Mesodermal cell (in vitro differentiated cells): Measurements from ENCODE around the gene OR51D1.

Source experiments
- H3K27ac ChIP-seq: 2 replicates; pipeline ENCODE4 v1.7.0; 2013; ENCODE audit warnings: mild to moderate bottlenecking, low read depth, low read length, moderate library complexity; ENCODE audit not compliant: severe bottlenecking
- H3K36me3 ChIP-seq: 2 replicates; pipeline ENCODE4 v1.7.1; 2013; ENCODE audit warnings: mild to moderate bottlenecking, low read length, moderate library complexity; ENCODE audit not compliant: control insufficient read depth, insufficient read depth
- H3K4me1 ChIP-seq: one replicate; pipeline ENCODE4 v1.7.1; 2013; ENCODE audit warnings: mild to moderate bottlenecking, low read length; ENCODE audit not compliant: insufficient read depth, control insufficient read depth, poor library complexity, severe bottlenecking
- H3K4me3 ChIP-seq: 2 replicates; pipeline ENCODE4 v1.7.0; 2013; ENCODE audit warnings: low read length, control low read depth, mild to moderate bottlenecking; ENCODE audit not compliant: insufficient read depth, poor library complexity, severe bottlenecking; ENCODE audit errors: extremely low read depth
- H3K9me3 ChIP-seq: 2 replicates; pipeline ENCODE4 v1.7.1; 2013; ENCODE audit warnings: mild to moderate bottlenecking, low read length, moderate library complexity; ENCODE audit not compliant: control insufficient read depth
- WGBS, 2 experiments: methylation state at CpG; one replicate each; pipeline ENCODE4 v1.1.5; 2013; ENCODE audit warnings: missing lambda C conversion rate in 2 of 2; ENCODE audit not compliant: insufficient coverage in 2 of 2; 5-methylcytosine and 5-hydroxymethylcytosine counted together

The OR51D1 gene

DNA sequence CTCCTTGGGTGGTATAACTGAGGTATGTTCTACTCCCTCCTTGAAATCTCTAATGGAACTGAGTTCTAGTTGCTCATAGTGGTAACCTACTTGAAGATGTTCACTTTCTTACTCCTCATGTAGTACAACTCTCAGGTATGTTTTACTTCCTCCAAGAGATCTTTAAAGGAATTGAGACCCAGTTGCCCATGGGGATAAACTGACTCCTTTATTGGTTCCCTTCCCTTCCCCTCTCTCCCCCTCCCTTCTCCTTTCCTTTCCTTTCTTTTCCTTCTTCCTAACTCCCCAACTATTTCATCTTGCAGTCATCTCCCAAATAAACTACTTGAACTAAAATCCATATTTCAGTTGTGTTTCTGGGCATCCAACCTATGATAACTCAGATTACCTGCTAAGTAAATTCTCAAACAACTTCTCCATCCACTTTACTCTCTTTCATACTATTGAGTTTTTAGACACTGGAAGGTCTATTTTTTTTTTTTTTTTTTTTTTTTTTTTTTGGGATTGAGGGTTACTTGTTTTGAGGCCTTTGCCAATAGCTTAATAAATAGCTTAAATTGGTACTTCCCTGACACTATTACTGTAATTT lies 21.3 kb upstream of the OR51D1 start:
- H3K4me1 ChIP-seq, result no peaks in the 10 kb centered on the region
- no peaks in the 10 kb centered on the region for H3K36me3 ChIP-seq
- no peaks in the 10 kb centered on the region for H3K9me3 ChIP-seq
- H3K27ac ChIP-seq, result no peak overlapping the region
- no peak overlapping the region for H3K4me3 ChIP-seq

DNA sequence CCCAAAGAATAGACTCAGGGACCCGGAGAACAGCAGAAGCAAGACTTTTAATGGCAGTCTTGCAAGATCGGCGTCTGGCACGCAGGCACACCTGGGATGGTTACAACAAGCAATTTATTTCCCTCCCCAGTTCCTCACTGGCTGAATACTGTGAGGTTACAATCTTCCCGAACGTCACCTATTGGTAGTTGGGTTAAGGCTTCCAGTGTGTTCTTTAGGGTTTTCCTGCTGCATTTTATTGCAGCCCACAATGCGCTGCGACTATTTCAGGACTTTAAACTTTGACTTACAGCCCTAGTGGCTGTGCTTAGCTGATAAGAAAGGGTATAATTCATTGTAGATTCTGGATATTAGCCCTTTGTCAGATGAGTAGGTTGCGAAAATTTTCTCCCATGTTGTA lies 17.8 kb upstream of the OR51D1 start:
- Histone ChIP-seq H3K4me1 (no peaks in the 10 kb centered on the region), H3K36me3 (no peaks in the 10 kb centered on the region), H3K4me3 (no peak overlapping the region), H3K9me3 (no peaks in the 10 kb centered on the region), H3K27ac (no peak overlapping the region)
- 80 to 84% methylated on average over 6 to 8 of the region's 9 CpGs for WGBS, 2 experiments

DNA sequence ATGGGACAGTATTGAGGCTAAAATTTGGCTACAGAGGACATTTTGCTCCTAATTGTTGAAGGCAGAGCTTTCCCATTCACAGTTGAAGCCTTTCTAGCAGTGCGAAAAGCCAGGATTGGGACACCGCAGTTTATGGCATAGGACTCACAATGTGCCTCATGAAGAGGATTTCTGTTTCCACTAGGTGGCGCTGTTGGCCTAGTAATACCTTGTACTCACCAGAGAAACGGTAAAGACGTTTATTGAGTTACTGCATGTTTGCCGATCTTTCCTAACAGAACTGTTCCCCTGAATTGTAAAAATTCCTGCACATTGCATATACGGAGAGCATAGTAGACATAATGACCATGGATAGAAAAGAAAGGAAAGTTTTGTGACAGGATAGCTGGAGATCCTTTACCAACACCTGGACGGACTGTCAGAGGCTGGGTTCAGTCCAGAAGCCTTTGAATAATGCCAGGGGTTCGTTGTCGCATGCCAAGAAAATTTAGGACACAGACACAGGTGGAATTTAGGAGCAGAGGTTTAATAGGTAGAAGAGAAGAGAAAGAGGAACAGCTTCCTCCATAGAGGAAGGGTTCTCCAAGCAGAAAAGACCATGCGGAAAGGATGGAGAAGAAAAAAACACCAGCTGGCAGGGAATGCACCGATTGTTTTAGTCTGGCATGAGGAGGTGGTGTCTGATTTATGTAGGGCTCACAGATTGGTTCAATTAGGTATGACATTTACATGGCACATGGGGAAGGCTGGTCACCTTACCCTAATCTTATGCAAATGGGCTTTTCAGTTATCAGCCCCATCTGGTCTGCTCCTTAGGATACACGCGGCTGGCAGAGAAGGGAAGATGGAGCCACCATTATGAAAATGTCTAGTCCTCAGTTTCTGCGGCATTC lies 10.8 kb upstream of the OR51D1 start:
- WGBS, 2 experiments, result 55 to 62% methylated on average over 10 to 12 of the region's 15 CpGs
- H3K4me3 ChIP-seq, result no peak overlapping the region
- no peaks in the 10 kb centered on the region for H3K9me3 ChIP-seq
- H3K36me3 ChIP-seq, result no peaks in the 10 kb centered on the region
- H3K27ac ChIP-seq, result no peak overlapping the region
- H3K4me1 ChIP-seq, result no peaks in the 10 kb centered on the region

DNA sequence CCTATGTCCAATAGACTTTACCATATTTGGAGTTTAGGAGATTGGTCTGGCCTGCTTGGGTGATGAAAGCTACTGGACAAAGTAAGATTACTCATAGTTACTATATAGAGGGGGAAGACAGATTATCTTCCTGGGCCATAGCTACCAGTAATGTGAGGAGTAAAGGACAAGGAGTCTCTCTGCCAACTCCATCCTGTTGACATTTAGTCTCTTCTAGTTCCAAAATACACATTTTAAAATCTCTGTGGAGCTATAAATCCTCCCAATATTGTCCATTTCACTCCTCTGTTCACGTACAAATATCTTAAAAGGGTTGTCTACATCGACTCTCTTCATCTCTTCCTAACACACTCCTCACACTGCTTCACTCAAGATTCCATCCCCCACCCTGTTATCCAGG lies 1.1 kb upstream of the OR51D1 start:
- Histone ChIP-seq H3K4me1 (no peaks in the 10 kb centered on the region), H3K27ac (no peak overlapping the region), H3K9me3 (no peaks in the 10 kb centered on the region), H3K4me3 (no peak overlapping the region), H3K36me3 (no peaks in the 10 kb centered on the region)
- 84 to 94% methylated on average over 2 of the region's 2 CpGs for WGBS, 2 experiments

DNA sequence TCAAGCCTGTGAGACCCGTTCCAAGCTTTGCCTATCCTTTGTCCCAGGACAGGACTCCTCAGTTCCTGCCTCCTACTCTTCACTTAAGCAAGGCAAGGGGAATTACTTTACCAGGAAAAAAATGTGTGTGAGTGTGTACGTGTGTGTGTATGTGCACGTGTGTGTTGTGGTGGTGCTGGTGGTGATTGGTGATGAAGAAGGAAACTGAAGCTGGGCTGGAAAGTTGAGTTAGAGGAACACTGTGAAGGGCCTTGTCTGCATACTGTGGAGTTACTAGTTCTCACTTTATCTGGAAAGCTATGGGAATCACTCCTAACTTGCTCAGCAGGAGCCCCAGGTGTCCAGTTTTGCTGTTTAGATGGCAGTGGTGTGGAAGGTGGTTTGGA lies 378 bp downstream of the OR51D1 start:
- no peak overlapping the region for H3K27ac ChIP-seq
- 83 to 100% methylated on average over 2 to 3 of the region's 3 CpGs for WGBS, 2 experiments
- H3K4me1 ChIP-seq, result peaks cover 5% of the 10 kb centered on the region

DNA sequence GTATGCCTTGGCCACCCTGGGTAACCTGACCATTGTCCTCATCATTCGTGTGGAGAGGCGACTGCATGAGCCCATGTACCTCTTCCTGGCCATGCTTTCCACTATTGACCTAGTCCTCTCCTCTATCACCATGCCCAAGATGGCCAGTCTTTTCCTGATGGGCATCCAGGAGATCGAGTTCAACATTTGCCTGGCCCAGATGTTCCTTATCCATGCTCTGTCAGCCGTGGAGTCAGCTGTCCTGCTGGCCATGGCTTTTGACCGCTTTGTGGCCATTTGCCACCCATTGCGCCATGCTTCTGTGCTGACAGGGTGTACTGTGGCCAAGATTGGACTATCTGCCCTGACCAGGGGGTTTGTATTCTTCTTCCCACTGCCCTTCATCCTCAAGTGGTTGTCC lies 2.7 kb downstream of the OR51D1 start:
- Histone ChIP-seq H3K27ac (no peak overlapping the region), H3K36me3 (no peaks in the 10 kb centered on the region), H3K4me3 (no peak overlapping the region), H3K4me1 (peaks cover 5% of the 10 kb centered on the region), H3K9me3 (no peaks in the 10 kb centered on the region)
- WGBS, 2 experiments, result 81 to 95% methylated on average over 5 to 6 of the region's 6 CpGs

More for the DNA sequence above, 378 bp downstream of the OR51D1 start:
- no peaks in the 10 kb centered on the region for H3K36me3 ChIP-seq
- no peak overlapping the region for H3K4me3 ChIP-seq
- no peaks in the 10 kb centered on the region for H3K9me3 ChIP-seq

DNA sequence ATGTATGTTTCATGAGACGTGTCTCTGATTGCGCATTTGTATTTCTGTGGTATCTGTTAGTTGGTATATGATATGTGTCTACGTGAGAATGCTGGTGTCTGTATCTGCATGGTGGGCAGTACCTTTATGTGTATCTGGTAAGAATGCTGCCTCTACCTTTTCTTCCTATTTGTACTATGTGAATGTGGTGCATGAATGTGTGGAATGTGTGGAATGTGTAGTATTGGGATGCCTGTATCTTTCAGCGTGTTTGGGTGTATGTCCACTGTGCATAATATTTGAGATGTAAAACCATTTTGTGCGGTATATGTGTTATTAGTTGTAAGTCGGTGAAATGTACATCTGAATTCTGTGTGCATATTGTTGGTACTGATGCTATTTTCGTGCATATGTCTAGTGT lies 4.2 kb downstream of the OR51D1 start:
- Histone ChIP-seq H3K9me3 (no peaks in the 10 kb centered on the region), H3K4me3 (no peak overlapping the region), H3K27ac (no peak overlapping the region), H3K4me1 (peaks cover 5% of the 10 kb centered on the region), H3K36me3 (no peaks in the 10 kb centered on the region)
- 95 to 96% methylated on average over 4 to 7 of the region's 7 CpGs for WGBS, 2 experiments

DNA sequence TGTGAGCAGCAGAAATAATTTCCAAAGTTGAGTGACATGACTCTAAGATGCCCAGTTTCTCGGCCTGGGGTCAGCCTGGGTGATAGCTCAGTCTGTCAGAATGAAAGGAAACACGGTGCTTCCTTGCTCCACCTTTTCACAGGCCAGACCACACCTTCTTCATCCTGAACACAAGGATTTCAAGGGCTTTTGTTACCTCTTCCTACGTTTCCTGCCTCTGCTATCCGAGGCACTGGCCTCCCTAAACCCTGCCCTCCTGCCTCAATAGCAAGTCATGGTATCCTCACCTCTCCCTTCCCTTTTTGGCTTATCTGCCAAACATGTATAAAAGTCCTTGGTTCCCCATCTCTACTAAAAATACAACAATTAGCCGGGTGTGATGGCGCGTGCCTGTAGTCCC lies 4.8 kb downstream of the OR51D1 start:
- Histone ChIP-seq H3K27ac (no peak overlapping the region), H3K36me3 (no peaks in the 10 kb centered on the region), H3K4me1 (peaks cover 5% of the 10 kb centered on the region), H3K9me3 (no peaks in the 10 kb centered on the region), H3K4me3 (no peak overlapping the region)
- WGBS, 2 experiments, result 85 to 86% methylated on average over 4 to 7 of the region's 7 CpGs

DNA sequence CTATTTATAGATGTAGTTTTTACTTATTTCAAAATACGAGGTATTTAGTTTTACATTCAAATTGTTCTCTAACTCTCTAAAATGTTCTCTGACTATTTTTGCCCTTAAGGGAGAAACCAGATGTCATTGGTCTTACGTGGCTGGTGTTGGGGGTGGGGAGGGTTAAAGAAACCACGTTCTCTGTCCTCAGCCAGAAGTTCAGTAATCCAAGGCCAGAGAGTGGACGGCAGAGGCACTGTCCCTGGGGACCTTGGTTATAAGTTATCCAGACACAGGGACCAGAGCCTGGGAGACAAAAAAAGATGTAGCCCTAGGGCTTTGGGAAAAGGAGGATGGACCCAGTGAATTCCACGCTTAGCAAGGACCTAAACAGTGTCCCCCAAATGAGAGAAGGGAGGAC lies 5.8 kb downstream of the OR51D1 start:
- Histone ChIP-seq H3K36me3 (no peaks in the 10 kb centered on the region), H3K27ac (no peak overlapping the region), H3K4me3 (no peak overlapping the region), H3K4me1 (peaks cover 5% of the 10 kb centered on the region), H3K9me3 (no peaks in the 10 kb centered on the region)
- WGBS, 2 experiments, result 44 to 50% methylated on average over 2 to 4 of the region's 5 CpGs

DNA sequence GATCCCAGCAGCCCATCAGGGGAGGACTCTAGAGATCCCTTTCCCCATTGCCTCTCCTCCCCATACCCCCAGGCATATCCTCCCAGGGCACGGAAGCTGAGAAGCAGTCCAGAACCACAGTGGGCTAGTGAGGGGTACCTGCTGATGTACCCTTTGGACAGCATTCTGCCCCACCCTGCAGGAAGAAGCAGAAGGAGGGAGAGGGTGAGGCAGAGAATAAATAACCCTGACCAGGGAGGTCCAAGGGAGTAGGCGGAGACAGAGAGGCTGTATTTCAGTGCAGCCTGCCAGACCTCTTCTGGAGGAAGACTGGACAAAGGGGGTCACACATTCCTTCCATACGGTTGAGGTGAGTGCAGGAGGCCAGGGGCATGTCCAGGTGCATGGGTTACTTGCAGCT lies 6.4 kb downstream of the OR51D1 start, which contains the start of gene OR51E1:
Gene OR51E1 (plus strand): TSS at position 301 of the 400 bp plus-strand sequence. CDS start 8,545 bp downstream, outside the sequence.
- Histone ChIP-seq H3K9me3 (no peaks in the 10 kb centered on the region), H3K27ac (no peak within 1 kb of the TSS), H3K4me3 (no peak within 1 kb of the TSS), H3K36me3 (no peaks in the 10 kb centered on the region), H3K4me1 (peaks cover 5% of the 10 kb centered on the region)
- 91 to 97% methylated on average over 2 to 3 of the region's 3 CpGs for WGBS, 2 experiments

DNA sequence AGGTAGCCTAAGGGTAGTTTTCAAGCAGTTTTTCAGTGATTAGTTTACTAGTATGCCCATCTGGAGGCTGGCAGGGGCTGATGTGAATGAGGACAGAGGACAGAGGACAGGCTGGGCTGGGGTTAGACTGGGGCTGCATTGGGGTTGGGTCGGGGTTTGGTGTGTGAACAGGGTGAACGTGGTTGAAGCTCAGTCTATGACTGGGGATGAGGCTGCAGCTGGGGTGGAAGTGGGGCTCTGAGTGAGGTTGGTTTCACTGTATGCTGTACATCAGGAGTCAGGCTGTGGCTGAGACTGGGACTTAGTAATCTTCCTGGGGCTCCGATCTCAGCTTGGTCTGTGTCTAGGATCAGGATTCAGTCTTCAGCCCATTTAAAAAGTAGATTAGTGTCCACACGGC lies 7.0 kb downstream of the OR51D1 start:
- Histone ChIP-seq H3K4me3 (no peak overlapping the region), H3K27ac (no peak overlapping the region), H3K9me3 (no peaks in the 10 kb centered on the region), H3K36me3 (no peaks in the 10 kb centered on the region), H3K4me1 (peaks cover 5% of the 10 kb centered on the region)
- 84 to 90% methylated on average over 2 to 3 of the region's 4 CpGs for WGBS, 2 experiments
